SK-N-SH treated with all-trans-retinoic acid at 6 μM for 48 hours (cell line): ENCODE measurements around the gene GALNT3.

ENCODE experiments used
- ATAC-seq: fragments of 200-7000 bp; cut with Tn5 transposase; 3 replicates; pipeline ENCODE4 v1.9.1; 2020; ENCODE audit warnings: mild to moderate bottlenecking, moderate library complexity
- ARNTL ChIP-seq: fragments of 450-650 bp; formaldehyde crosslinking; IDR thresholded peaks from 2 replicates; pipeline ENCODE4 v1.5.0; 2020; ENCODE audit warnings: low read depth, mild to moderate bottlenecking, moderate library complexity, borderline replicate concordance
- BACH2 ChIP-seq: fragments of 250-450 bp; sonication (Bioruptor Pico); IDR thresholded peaks from 2 replicates; pipeline ENCODE4 v1.9.0; 2021; ENCODE audit warnings: mild to moderate bottlenecking, borderline replicate concordance
- CSDC2 ChIP-seq: fragments of 250-450 bp; sonication (Bioruptor Pico); IDR thresholded peaks from 2 replicates; pipeline ENCODE4 v1.5.0; 2020; ENCODE audit warnings: mild to moderate bottlenecking, moderate library complexity
- ESRRG ChIP-seq: fragments of 250-450 bp; sonication (Bioruptor Pico); IDR thresholded peaks from 2 replicates; pipeline ENCODE4 v1.6.1; 2021; ENCODE audit warnings: mild to moderate bottlenecking
- GLIS3 ChIP-seq: fragments of 250-450 bp; sonication (Bioruptor Pico); IDR thresholded peaks from 2 replicates; pipeline ENCODE4 v1.5.0; 2020; ENCODE audit warnings: mild to moderate bottlenecking, moderate library complexity
- ISL1 ChIP-seq: fragments of 250-450 bp; sonication (Bioruptor Pico); IDR thresholded peaks from 2 replicates; pipeline ENCODE4 v2.1.2; 2022; ENCODE audit warnings: mild to moderate bottlenecking, moderate library complexity
- OSR1 ChIP-seq: fragments of 250-450 bp; sonication (Bioruptor Pico); IDR thresholded peaks from 2 replicates; pipeline ENCODE4 v1.8.0; 2022; ENCODE audit warnings: moderate library complexity, mild to moderate bottlenecking, inconsistent platforms
- PATZ1 ChIP-seq: fragments of 250-450 bp; sonication (Bioruptor Pico); IDR thresholded peaks from 2 replicates; pipeline ENCODE4 v1.8.0; 2020; ENCODE audit warnings: mild to moderate bottlenecking, moderate library complexity, borderline replicate concordance
- PPARA ChIP-seq: fragments of 250-450 bp; sonication (Bioruptor Pico); IDR thresholded peaks from 2 replicates; pipeline ENCODE4 v1.5.0; 2020; ENCODE audit warnings: mild to moderate bottlenecking, borderline replicate concordance
- RARB ChIP-seq: fragments of 250-450 bp; sonication (Bioruptor Pico); IDR thresholded peaks from 2 replicates; pipeline ENCODE4 v1.8.0; 2021; ENCODE audit warnings: mild to moderate bottlenecking, moderate library complexity
- SNAI2 ChIP-seq: fragments of 250-450 bp; sonication (Bioruptor Pico); IDR thresholded peaks from 2 replicates; pipeline ENCODE4 v1.5.0; 2020; ENCODE audit warnings: mild to moderate bottlenecking, moderate library complexity
- TCF4 ChIP-seq: fragments of 250-450 bp; sonication (Bioruptor Pico); IDR thresholded peaks from 2 replicates; pipeline ENCODE4 v1.8.0; 2021; ENCODE audit warnings: mild to moderate bottlenecking, moderate library complexity, borderline replicate concordance
- TOX ChIP-seq: fragments of 250-450 bp; sonication (Bioruptor Pico); IDR thresholded peaks from 2 replicates; pipeline ENCODE4 v1.8.0; 2021; ENCODE audit warnings: mild to moderate bottlenecking, moderate library complexity, borderline replicate concordance
- ZC3H10 ChIP-seq: fragments of 250-450 bp; sonication (Bioruptor Pico); IDR thresholded peaks from 2 replicates; pipeline ENCODE4 v1.5.1; 2021; ENCODE audit warnings: mild to moderate bottlenecking, moderate library complexity
- ZFP3 ChIP-seq: fragments of 250-450 bp; sonication (Bioruptor Pico); IDR thresholded peaks from 2 replicates; pipeline ENCODE4 v1.5.0; 2020; ENCODE audit warnings: mild to moderate bottlenecking, moderate library complexity
- ZFP30 ChIP-seq: fragments of 450-650 bp; formaldehyde crosslinking; IDR thresholded peaks from 2 replicates; pipeline ENCODE4 v1.5.0; 2022; ENCODE audit warnings: mild to moderate bottlenecking, moderate library complexity
- ZNF565 ChIP-seq: fragments of 450-650 bp; formaldehyde crosslinking; conservative IDR thresholded peaks from 2 replicates; pipeline ENCODE4 v1.5.0; 2020; ENCODE audit warnings: low read depth, mild to moderate bottlenecking, moderate library complexity
- ZNF70 ChIP-seq: fragments of 450-650 bp; formaldehyde crosslinking; IDR thresholded peaks from 2 replicates; pipeline ENCODE4 v1.5.0; 2020; ENCODE audit warnings: mild to moderate bottlenecking, moderate library complexity
- ZNF8 ChIP-seq: fragments of 450-650 bp; formaldehyde crosslinking; IDR thresholded peaks from 2 replicates; pipeline ENCODE4 v1.5.0; 2020; ENCODE audit warnings: mild to moderate bottlenecking, moderate library complexity
- TF ChIP-seq, protein P1 (sequence below): fragments of 250-450 bp; sonication (Bioruptor Pico); IDR thresholded peaks from 2 replicates; pipeline ENCODE4 v1.8.0; 2021; ENCODE audit warnings: low read depth, mild to moderate bottlenecking, moderate library complexity, borderline replicate concordance
- TF ChIP-seq, protein P2 (sequence below): fragments of 250-450 bp; sonication (Bioruptor Pico); IDR thresholded peaks from 2 replicates; pipeline ENCODE4 v1.5.0; 2020; ENCODE audit warnings: mild to moderate bottlenecking, moderate library complexity
- TF ChIP-seq, protein P3 (sequence below): fragments of 250-450 bp; sonication (Bioruptor Pico); IDR thresholded peaks from 2 replicates; pipeline ENCODE4 v1.5.1; 2020; ENCODE audit warnings: low read depth, mild to moderate bottlenecking, moderate library complexity
- TF ChIP-seq, protein P4 (sequence below): fragments of 250-450 bp; sonication (Bioruptor Pico); IDR thresholded peaks from 2 replicates; pipeline ENCODE4 v1.5.1; 2021; ENCODE audit warnings: mild to moderate bottlenecking, moderate library complexity

Gene GALNT3

GRCh38 chr2:165777522-165778186 is 16.4 kb downstream of the GALNT3 start:
- no peak for ATAC-seq
- no peak for TF ChIP-seq ISL1
- no peak for TF ChIP-seq RARB (CRISPR knock-in tag)
- TF ChIP-seq TOX (CRISPR knock-in tag), result no peak
- no peak for TF ChIP-seq ZC3H10 (CRISPR knock-in tag)
- TF ChIP-seq, protein P1, sequence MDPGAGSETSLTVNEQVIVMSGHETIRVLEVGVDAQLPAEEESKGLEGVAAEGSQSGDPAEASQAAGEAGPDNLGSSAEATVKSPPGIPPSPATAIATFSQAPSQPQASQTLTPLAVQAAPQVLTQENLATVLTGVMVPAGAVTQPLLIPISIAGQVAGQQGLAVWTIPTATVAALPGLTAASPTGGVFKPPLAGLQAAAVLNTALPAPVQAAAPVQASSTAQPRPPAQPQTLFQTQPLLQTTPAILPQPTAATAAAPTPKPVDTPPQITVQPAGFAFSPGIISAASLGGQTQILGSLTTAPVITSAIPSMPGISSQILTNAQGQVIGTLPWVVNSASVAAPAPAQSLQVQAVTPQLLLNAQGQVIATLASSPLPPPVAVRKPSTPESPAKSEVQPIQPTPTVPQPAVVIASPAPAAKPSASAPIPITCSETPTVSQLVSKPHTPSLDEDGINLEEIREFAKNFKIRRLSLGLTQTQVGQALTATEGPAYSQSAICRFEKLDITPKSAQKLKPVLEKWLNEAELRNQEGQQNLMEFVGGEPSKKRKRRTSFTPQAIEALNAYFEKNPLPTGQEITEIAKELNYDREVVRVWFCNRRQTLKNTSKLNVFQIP (CRISPR knock-in tag), result no peak
- TF ChIP-seq SNAI2 (CRISPR knock-in tag), result no peak
- TF ChIP-seq PPARA (CRISPR knock-in tag), result no peak

DNA sequence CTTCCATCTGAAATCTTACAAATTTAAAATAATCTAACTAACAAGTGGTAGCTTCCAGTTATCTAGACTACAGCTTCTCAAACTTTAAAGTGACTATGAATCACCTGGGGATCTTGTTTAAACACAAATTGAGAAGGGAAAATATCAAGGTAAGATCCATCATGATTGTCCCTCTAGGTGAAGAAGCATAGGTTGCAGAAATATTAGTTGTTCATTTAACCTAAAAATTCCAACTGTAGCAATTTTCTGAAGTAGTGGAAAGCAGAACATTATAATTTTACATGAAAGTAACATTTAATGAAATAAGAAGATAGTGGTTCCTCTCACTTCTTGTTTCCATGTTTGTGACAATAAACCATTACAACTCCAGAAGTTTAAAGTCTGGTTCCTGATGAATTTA is 17.3 kb downstream of the GALNT3 start:
- no peak for ATAC-seq
- TF ChIP-seq, protein P2, sequence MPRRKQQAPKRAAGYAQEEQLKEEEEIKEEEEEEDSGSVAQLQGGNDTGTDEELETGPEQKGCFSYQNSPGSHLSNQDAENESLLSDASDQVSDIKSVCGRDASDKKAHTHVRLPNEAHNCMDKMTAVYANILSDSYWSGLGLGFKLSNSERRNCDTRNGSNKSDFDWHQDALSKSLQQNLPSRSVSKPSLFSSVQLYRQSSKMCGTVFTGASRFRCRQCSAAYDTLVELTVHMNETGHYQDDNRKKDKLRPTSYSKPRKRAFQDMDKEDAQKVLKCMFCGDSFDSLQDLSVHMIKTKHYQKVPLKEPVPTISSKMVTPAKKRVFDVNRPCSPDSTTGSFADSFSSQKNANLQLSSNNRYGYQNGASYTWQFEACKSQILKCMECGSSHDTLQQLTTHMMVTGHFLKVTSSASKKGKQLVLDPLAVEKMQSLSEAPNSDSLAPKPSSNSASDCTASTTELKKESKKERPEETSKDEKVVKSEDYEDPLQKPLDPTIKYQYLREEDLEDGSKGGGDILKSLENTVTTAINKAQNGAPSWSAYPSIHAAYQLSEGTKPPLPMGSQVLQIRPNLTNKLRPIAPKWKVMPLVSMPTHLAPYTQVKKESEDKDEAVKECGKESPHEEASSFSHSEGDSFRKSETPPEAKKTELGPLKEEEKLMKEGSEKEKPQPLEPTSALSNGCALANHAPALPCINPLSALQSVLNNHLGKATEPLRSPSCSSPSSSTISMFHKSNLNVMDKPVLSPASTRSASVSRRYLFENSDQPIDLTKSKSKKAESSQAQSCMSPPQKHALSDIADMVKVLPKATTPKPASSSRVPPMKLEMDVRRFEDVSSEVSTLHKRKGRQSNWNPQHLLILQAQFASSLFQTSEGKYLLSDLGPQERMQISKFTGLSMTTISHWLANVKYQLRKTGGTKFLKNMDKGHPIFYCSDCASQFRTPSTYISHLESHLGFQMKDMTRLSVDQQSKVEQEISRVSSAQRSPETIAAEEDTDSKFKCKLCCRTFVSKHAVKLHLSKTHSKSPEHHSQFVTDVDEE (CRISPR knock-in tag), result no peak
- no peak for TF ChIP-seq OSR1
- no peak for TF ChIP-seq RARB (CRISPR knock-in tag)
- TF ChIP-seq ARNTL (CRISPR knock-in tag), result no peak
- TF ChIP-seq GLIS3 (CRISPR knock-in tag), result no peak
- TF ChIP-seq BACH2 (CRISPR knock-in tag), result no peak
- TF ChIP-seq PATZ1 (CRISPR knock-in tag), result no peak

- no peak for TF ChIP-seq ZNF565
- TF ChIP-seq ZNF70 (CRISPR knock-in tag), result no peak
- no peak for TF ChIP-seq GLIS3 (CRISPR knock-in tag)
- TF ChIP-seq, protein P3, sequence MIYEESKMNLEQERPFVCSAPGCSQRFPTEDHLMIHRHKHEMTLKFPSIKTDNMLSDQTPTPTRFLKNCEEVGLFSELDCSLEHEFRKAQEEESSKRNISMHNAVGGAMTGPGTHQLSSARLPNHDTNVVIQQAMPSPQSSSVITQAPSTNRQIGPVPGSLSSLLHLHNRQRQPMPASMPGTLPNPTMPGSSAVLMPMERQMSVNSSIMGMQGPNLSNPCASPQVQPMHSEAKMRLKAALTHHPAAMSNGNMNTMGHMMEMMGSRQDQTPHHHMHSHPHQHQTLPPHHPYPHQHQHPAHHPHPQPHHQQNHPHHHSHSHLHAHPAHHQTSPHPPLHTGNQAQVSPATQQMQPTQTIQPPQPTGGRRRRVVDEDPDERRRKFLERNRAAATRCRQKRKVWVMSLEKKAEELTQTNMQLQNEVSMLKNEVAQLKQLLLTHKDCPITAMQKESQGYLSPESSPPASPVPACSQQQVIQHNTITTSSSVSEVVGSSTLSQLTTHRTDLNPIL (CRISPR knock-in tag), result no peak
- no peak for TF ChIP-seq SNAI2 (CRISPR knock-in tag)
- no peak for TF ChIP-seq ZFP30 (CRISPR knock-in tag)
- no peak for TF ChIP-seq TOX (CRISPR knock-in tag)
- no peak for TF ChIP-seq ZFP3 (CRISPR knock-in tag)
- no peak for TF ChIP-seq CSDC2
- no peak for TF ChIP-seq PPARA (CRISPR knock-in tag)
- no peak for TF ChIP-seq OSR1
- no peak for TF ChIP-seq ZNF8 (CRISPR knock-in tag)
- no peak for TF ChIP-seq TCF4
- TF ChIP-seq, protein P4, sequence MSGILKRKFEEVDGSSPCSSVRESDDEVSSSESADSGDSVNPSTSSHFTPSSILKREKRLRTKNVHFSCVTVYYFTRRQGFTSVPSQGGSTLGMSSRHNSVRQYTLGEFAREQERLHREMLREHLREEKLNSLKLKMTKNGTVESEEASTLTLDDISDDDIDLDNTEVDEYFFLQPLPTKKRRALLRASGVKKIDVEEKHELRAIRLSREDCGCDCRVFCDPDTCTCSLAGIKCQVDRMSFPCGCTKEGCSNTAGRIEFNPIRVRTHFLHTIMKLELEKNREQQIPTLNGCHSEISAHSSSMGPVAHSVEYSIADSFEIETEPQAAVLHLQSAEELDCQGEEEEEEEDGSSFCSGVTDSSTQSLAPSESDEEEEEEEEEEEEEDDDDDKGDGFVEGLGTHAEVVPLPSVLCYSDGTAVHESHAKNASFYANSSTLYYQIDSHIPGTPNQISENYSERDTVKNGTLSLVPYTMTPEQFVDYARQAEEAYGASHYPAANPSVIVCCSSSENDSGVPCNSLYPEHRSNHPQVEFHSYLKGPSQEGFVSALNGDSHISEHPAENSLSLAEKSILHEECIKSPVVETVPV (CRISPR knock-in tag), result no peak
- no peak for TF ChIP-seq ESRRG
- TF ChIP-seq ZC3H10 (CRISPR knock-in tag), result no peak
- TF ChIP-seq, protein P1 (CRISPR knock-in tag), result no peak
- TF ChIP-seq, protein P2 (CRISPR knock-in tag), result no peak
- no peak for TF ChIP-seq ISL1
- no peak for ATAC-seq
Measured at GRCh38 chr2:165776013-165776412, 18.0 kb downstream of the GALNT3 start.
